ENCODE measurements around the gene ATP13A2.

GRCh38 chr1:17002524-17002902 lies 9.2 kb downstream of the ATP13A2 start:
- TF ChIP-seq CTCF (IDR thresholded peaks at IDR 0.05; ENCODE audit: borderline replicate concordance, extremely low read depth, low read length, poor library complexity, severe bottlenecking) (no peak), EZH2 (IDR thresholded peaks at IDR 0.05; ENCODE audit: borderline replicate concordance, low read depth, low read length, severe bottlenecking) (no peak)

All from DND-41 (cell line).